Mammary epithelial cell (primary cell): Measurements from ENCODE around the gene NR1I3.

Experiments
- CTCF ChIP-seq, 2 donors: IDR thresholded peaks in 1 of 2; conservative IDR thresholded peaks in 1 of 2; 2 replicates each; pipeline ENCODE4 v1.5.1; 2011 to 2012; ENCODE audit warnings: inconsistent platforms in 2 of 2, low read length in 2 of 2, mild to moderate bottlenecking in 2 of 2, control low read depth in 1 of 2, low read depth in 1 of 2; ENCODE audit not compliant: insufficient read depth in 1 of 2; ENCODE audit errors: extremely low read depth in 1 of 2
- EZH2 ChIP-seq: IDR thresholded peaks from 2 replicates; pipeline ENCODE4 v1.6.1; 2012; ENCODE audit warnings: low read length, inconsistent platforms, borderline replicate concordance

GRCh38 chr1:161287482-161288054 lies 49.6 kb upstream of the NR1I3 start:
- TF ChIP-seq CTCF (conservative IDR thresholded peaks at IDR 0.05 in 1 of 2, IDR thresholded peaks at IDR 0.05 in 1 of 2; ENCODE audit: extremely low read depth in 1 of 2, insufficient read depth in 1 of 2, low read depth in 1 of 2, low read length in 2 of 2) (no peak), EZH2 (no peak)
